Prostate gland (tissue), 2 donors: ENCODE data around the gene BMAL1.

Experiments
- POLR2A ChIP-seq: fragments of 450-650 bp; IDR thresholded peaks from one replicate; pipeline ENCODE4 v1.6.1; 2016; ENCODE audit warnings: antibody characterized with exemption, mild to moderate bottlenecking
- POLR2AphosphoS5 ChIP-seq: sonication (generic); formaldehyde crosslinking; IDR thresholded peaks from one replicate; pipeline ENCODE4 v1.6.1; 2017; ENCODE audit warnings: antibody characterized with exemption
- TF ChIP-seq, protein P1 (sequence below), 4 experiments: fragments of 200-600 bp in 2 of 4; fragments of 450-650 bp in 2 of 4; sonication (generic) in 2 of 4; IDR thresholded peaks; 1 replicate in 3 of 4; 2 replicates in 1 of 4; pipeline ENCODE4 v1.5.1; 2016 to 2019; ENCODE audit warnings: antibody characterized with exemption in 4 of 4, mild to moderate bottlenecking in 2 of 4, moderate library complexity in 2 of 4

DNA sequence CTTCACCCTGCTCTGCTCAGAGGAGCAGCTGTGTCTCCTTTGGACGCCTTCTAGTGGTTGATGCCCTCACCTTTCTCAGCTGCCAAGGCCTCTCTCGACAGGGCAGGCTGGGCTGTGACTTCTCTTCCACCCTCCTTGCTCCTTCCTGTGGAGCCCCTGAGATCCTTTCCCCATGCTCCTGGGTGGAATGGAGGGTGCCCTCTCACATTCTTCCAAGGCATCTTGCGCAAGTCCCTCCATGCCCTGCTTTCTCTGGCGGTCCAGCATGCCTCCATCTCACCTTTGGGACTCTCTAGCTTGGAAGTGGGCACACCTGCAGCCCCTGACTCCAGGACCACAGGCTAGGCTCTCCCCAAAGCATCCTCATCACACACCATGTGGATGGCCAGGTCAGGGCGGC lies 68.9 kb downstream of the BMAL1 start:
- TF ChIP-seq, protein P1, sequence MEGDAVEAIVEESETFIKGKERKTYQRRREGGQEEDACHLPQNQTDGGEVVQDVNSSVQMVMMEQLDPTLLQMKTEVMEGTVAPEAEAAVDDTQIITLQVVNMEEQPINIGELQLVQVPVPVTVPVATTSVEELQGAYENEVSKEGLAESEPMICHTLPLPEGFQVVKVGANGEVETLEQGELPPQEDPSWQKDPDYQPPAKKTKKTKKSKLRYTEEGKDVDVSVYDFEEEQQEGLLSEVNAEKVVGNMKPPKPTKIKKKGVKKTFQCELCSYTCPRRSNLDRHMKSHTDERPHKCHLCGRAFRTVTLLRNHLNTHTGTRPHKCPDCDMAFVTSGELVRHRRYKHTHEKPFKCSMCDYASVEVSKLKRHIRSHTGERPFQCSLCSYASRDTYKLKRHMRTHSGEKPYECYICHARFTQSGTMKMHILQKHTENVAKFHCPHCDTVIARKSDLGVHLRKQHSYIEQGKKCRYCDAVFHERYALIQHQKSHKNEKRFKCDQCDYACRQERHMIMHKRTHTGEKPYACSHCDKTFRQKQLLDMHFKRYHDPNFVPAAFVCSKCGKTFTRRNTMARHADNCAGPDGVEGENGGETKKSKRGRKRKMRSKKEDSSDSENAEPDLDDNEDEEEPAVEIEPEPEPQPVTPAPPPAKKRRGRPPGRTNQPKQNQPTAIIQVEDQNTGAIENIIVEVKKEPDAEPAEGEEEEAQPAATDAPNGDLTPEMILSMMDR (IDR thresholded peaks at IDR 0.05): no peak
- TF ChIP-seq POLR2A (no peak), POLR2AphosphoS5 (no peak)
